ENCODE results near the gene GSS. TPM values are rescaled to one million over a fixed set of nuclear protein-coding genes. Genes with fewer than 3 reads are reported as not detected.

The GSS gene
- total and polyA plus RNA-seq, 8 donors, result 18.1 to 199 (median 43.7) TPM

- Histone ChIP-seq H3K36me3 (peaks cover 19 to 51% (median 49%) of the 10 kb centered on the region in 4 donors), H3K4me1 (peaks cover 9 to 21% (median 16%) of the 10 kb centered on the region in 4 donors), H3K27ac (no peak overlapping the region), H3K4me3 (no peak overlapping the region), H3K9me3 (no peaks in the 10 kb centered on the region), H3K27me3 (no peaks in the 10 kb centered on the region)
- intact Hi-C loops (cut with DNase I; ENCODE audit: low total_unique reads), result no loop called here
- WGBS, 5 donors, result 93 to 97% (median 96%) methylated on average over 16 to 20 of the region's 20 CpGs
- TF ChIP-seq POLR2A (IDR thresholded peaks at IDR 0.05) (no peak), POLR2AphosphoS5 (IDR thresholded peaks at IDR 0.05) (no peak), EP300 (IDR thresholded peaks at IDR 0.05) (no peak), CTCF (IDR thresholded peaks at IDR 0.05) (no peak)
- no peak for DNase-seq
Observed at GRCh38 chr20:34992751-34993417, 37.3 kb upstream of the GSS start.

DNA sequence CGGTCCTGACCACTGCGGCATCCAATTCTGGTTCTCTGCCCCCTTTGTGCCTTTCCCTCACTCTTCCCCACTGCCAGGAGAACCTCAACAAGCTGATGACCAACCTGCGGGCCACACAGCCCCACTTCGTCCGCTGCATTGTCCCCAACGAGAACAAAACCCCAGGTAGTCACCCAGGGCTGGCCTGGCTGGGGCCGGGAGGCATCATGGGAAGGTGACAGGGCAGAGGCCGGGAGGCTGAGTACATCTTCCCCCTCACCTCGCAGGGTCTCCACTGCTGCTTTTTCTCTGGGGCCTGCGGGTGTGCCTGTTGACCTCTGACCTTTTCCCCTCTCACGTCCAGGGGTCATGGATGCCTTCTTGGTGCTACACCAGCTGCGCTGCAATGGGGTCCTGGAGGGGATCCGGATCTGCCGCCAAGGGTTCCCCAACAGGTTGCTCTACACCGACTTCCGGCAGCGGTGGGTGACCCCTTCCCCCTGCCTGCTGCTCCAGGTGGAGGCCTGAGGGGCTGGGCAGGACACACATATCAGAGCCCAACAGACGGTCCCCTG, 35.1 kb upstream of the GSS start:
- DNase-seq, result no peak

DNA sequence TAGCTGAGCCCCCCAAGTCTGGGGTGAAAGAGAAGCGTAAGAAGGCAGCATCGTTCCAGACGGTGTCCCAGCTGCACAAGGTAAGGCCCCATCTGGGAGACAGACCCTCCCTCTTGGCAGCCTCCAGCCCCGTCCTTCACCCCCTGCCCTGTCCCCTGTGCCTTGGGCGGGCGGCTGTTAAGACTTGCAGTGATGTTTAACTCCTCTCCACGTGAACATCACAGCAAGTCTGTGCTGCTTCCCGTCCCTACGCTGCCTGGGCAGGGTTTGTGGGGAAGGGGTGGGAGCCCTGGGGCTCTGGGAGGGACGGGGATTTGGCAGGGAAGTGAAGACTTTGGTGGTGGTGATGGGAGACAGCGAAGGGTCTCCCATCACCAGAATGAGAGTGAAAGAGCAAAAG, 34.6 kb upstream of the GSS start:
- Histone ChIP-seq H3K4me1 (peaks cover 0 to 17% (median 10%) of the 10 kb centered on the region in 4 donors), H3K27me3 (peaks cover 0 to 12% (median 0%) of the 10 kb centered on the region in 3 donors), H3K4me3 (no peak overlapping the region), H3K27ac (no peak overlapping the region), H3K36me3 (peaks cover 8 to 27% (median 26%) of the 10 kb centered on the region in 4 donors), H3K9me3 (no peaks in the 10 kb centered on the region)
- WGBS, 5 donors, result 75 to 85% (median 79%) methylated on average over 11 of the region's 11 CpGs
- TF ChIP-seq CTCF (IDR thresholded peaks at IDR 0.05), result no peak
- TF ChIP-seq EP300 (IDR thresholded peaks at IDR 0.05), result no peak
- intact Hi-C loops (cut with DNase I; ENCODE audit: low total_unique reads), result no loop called here
- DNase-seq, result no peak

More for the DNA sequence above, 35.1 kb upstream of the GSS start:
- Histone ChIP-seq H3K27ac (no peak overlapping the region), H3K9me3 (no peaks in the 10 kb centered on the region), H3K27me3 (peaks cover 0 to 7% (median 0%) of the 10 kb centered on the region in 3 donors), H3K4me1 (peaks cover 0 to 17% (median 10%) of the 10 kb centered on the region in 4 donors), H3K36me3 (peaks cover 12 to 32% (median 31%) of the 10 kb centered on the region in 4 donors), H3K4me3 (no peak overlapping the region)
- WGBS, 5 donors, result 81 to 89% (median 84%) methylated on average over 17 to 18 of the region's 18 CpGs
- intact Hi-C loops (cut with DNase I; ENCODE audit: low total_unique reads), result no loop called here
- TF ChIP-seq CTCF (IDR thresholded peaks at IDR 0.05), result no peak
- TF ChIP-seq POLR2A (IDR thresholded peaks at IDR 0.05), result no peak
- TF ChIP-seq EP300 (IDR thresholded peaks at IDR 0.05), result no peak
- TF ChIP-seq POLR2AphosphoS5 (IDR thresholded peaks at IDR 0.05), result no peak

- TF ChIP-seq EP300 (IDR thresholded peaks at IDR 0.05) (no peak), POLR2A (IDR thresholded peaks at IDR 0.05) (no peak)
Observed at GRCh38 chr20:34989670-34990069, 34.1 kb upstream of the GSS start.

DNA sequence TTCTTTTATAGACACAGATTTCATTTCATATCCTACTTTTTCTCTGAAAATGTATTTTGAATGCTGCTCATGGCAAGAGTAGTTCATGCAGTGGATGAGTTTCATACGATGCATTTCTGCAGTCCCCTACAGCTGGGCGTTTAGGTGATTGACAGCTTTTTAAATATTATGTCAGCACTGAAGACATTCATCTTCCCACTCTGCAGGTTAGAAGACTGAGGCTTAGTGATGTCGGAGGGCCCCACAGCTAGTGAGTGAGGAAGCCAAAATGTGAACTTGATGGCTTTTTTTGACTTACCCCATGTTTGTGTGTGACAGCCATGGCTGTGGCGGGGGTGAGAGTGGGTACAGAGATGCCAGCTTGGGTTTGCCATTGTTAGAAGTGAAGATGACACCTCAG, 33.5 kb upstream of the GSS start:
- no peak for DNase-seq
- peaks cover 0 to 23% (median 0%) of the 10 kb centered on the region in 3 donors for H3K27me3 ChIP-seq
- 83 to 95% (median 87%) methylated on average over 4 of the region's 4 CpGs for WGBS, 5 donors
- intact Hi-C loops (cut with DNase I; ENCODE audit: low total_unique reads), result no loop called here
- no peak overlapping the region for H3K4me3 ChIP-seq
- H3K4me1 ChIP-seq, result peaks cover 6 to 27% (median 16%) of the 10 kb centered on the region in 4 donors
- peaks cover 8 to 16% (median 14%) of the 10 kb centered on the region in 4 donors for H3K36me3 ChIP-seq
- H3K9me3 ChIP-seq, result no peaks in the 10 kb centered on the region
- no peak overlapping the region for H3K27ac ChIP-seq
- TF ChIP-seq POLR2A (IDR thresholded peaks at IDR 0.05), result no peak

More at GRCh38 chr20:34989670-34990069, 34.1 kb upstream of the GSS start:
- no peaks in the 10 kb centered on the region for H3K9me3 ChIP-seq
- H3K27me3 ChIP-seq, result peaks cover 0 to 18% (median 0%) of the 10 kb centered on the region in 3 donors
- intact Hi-C loops (cut with DNase I; ENCODE audit: low total_unique reads), result no loop called here
- no peak for DNase-seq
- no peak overlapping the region for H3K27ac ChIP-seq
- peaks cover under 1 to 21% (median 12%) of the 10 kb centered on the region in 4 donors for H3K4me1 ChIP-seq
- H3K36me3 ChIP-seq, result peaks cover 8 to 22% (median 20%) of the 10 kb centered on the region in 4 donors
- no peak overlapping the region for H3K4me3 ChIP-seq
- WGBS, 5 donors, result 89 to 95% (median 91%) methylated on average over 10 to 14 of the region's 14 CpGs

Data from stomach (tissue), 9 donors.